ENCODE results near the gene DPP7.
"Not testable (repeated sequence)": the region's sequence is repeated elsewhere in the genome, so short reads cannot be mapped to it uniquely, and the experiment has no call there.

DPP7 gene

GRCh38 chr9:137148242-137148641, 33.7 kb upstream of the DPP7 start:
- DNase-seq (ENCODE audit: low spot score) (no peak), FAIRE-seq (no peak)

GRCh38 chr9:137147793-137148160, 33.2 kb upstream of the DPP7 start:
- FAIRE-seq (no peak), DNase-seq (ENCODE audit: low spot score) (no peak)

GRCh38 chr9:137147091-137147792, 32.7 kb upstream of the DPP7 start:
- FAIRE-seq: no peak
- DNase-seq (ENCODE audit: low spot score): no peak

- DNase-seq (ENCODE audit: low spot score): no peak
- no peak for FAIRE-seq
Observed at GRCh38 chr9:137146527-137146918, 32.0 kb upstream of the DPP7 start.

GRCh38 chr9:137145731-137146526, 31.4 kb upstream of the DPP7 start:
- FAIRE-seq (no peak), DNase-seq (ENCODE audit: low spot score) (no peak)

GRCh38 chr9:137143459-137143858, 28.9 kb upstream of the DPP7 start:
- DNase-seq (ENCODE audit: low spot score) (no peak), FAIRE-seq (no peak)

- no peak for DNase-seq (ENCODE audit: low spot score)
- no peak for FAIRE-seq
Observed at GRCh38 chr9:137141976-137142936, 27.7 kb upstream of the DPP7 start.

- FAIRE-seq (no peak), DNase-seq (ENCODE audit: low spot score) (no peak)
Observed at GRCh38 chr9:137141050-137141810, 26.7 kb upstream of the DPP7 start.

GRCh38 chr9:137140151-137141012, 25.8 kb upstream of the DPP7 start:
- DNase-seq (ENCODE audit: low spot score) (no peak), FAIRE-seq (no peak)

- no peak for FAIRE-seq
- no peak for DNase-seq (ENCODE audit: low spot score)
Observed at GRCh38 chr9:137139468-137140150, 25.1 kb upstream of the DPP7 start.

- FAIRE-seq (no peak), DNase-seq (ENCODE audit: low spot score) (no peak)
Observed at GRCh38 chr9:137138722-137139467, 24.4 kb upstream of the DPP7 start, which contains the start of gene GRIN1. Gene GRIN1, plus strand, starts transcription at chr9:137139154. Its CDS starts 333 bp downstream, at chr9:137139487.

GRCh38 chr9:137138058-137138721, 23.7 kb upstream of the DPP7 start:
- no peak for FAIRE-seq
- DNase-seq (ENCODE audit: low spot score): peak; percentile 14

GRCh38 chr9:137136881-137137607, 22.5 kb upstream of the DPP7 start:
- DNase-seq (ENCODE audit: low spot score): no peak
- no peak for FAIRE-seq

GRCh38 chr9:137136261-137136880, 21.8 kb upstream of the DPP7 start:
- FAIRE-seq (no peak), DNase-seq (ENCODE audit: low spot score) (no peak)

- not testable (repeated sequence) for FAIRE-seq; DNase-seq (ENCODE audit: low spot score)
Observed at GRCh38 chr9:137135154-137135553, 20.6 kb upstream of the DPP7 start.

GRCh38 chr9:137134191-137134590, 19.7 kb upstream of the DPP7 start:
- FAIRE-seq (no peak), DNase-seq (ENCODE audit: low spot score) (peak; percentile 34)

GRCh38 chr9:137130176-137130755, 15.7 kb upstream of the DPP7 start:
- DNase-seq (ENCODE audit: low spot score): no peak
- FAIRE-seq: no peak

Measured in RCC 7860 (cell line).